ENCODE measurements around the gene INSRR. TPM values are rescaled to one million over a fixed set of nuclear protein-coding genes. Genes with fewer than 3 reads are reported as not detected.

Gene INSRR
- total RNA-seq, 4 donors from 2014 or later: not detected

DNA sequence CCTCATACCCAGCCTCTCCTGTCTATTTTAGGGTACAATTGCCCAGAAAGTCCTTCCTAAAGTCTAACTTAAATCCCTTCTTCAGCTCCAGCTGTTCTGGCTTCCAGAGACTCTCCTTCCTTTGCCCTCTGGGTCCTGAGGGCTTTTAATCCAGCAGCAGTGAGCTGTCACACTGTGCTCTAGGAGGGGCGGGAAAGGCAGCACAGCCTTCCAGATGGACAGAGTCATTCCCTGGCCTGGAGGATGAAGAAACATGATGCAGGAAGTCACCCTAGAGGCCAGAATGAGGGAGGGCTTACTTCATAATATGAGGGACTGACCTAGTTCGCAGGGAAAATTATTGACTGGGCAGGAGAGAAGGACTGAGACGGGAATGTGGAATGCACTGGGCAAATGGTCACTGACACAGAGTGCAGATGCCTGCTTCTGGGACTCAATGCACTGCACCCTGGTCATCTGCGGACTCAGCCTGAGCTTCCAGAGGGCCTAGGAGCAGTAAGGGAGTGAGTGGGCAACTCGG, 43.5 kb downstream of the INSRR start:
- TF ChIP-seq POLR2AphosphoS5 (IDR thresholded peaks at IDR 0.05) (no peak), POLR2A (IDR thresholded peaks at IDR 0.05) (no peak), EP300 (IDR thresholded peaks at IDR 0.05) (no peak)
- TF ChIP-seq, protein P1, sequence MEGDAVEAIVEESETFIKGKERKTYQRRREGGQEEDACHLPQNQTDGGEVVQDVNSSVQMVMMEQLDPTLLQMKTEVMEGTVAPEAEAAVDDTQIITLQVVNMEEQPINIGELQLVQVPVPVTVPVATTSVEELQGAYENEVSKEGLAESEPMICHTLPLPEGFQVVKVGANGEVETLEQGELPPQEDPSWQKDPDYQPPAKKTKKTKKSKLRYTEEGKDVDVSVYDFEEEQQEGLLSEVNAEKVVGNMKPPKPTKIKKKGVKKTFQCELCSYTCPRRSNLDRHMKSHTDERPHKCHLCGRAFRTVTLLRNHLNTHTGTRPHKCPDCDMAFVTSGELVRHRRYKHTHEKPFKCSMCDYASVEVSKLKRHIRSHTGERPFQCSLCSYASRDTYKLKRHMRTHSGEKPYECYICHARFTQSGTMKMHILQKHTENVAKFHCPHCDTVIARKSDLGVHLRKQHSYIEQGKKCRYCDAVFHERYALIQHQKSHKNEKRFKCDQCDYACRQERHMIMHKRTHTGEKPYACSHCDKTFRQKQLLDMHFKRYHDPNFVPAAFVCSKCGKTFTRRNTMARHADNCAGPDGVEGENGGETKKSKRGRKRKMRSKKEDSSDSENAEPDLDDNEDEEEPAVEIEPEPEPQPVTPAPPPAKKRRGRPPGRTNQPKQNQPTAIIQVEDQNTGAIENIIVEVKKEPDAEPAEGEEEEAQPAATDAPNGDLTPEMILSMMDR (IDR thresholded peaks at IDR 0.05): no peak
- no peaks in the 10 kb centered on the region for H3K36me3 ChIP-seq
- DNase-seq (ENCODE audit: low spot score in 2 of 2): no peak
- H3K4me3 ChIP-seq: no peak overlapping the region
- H3K4me1 ChIP-seq: peaks cover 17% of the 10 kb centered on the region
- no peaks in the 10 kb centered on the region for H3K9me3 ChIP-seq
- H3K27me3 ChIP-seq: no peaks in the 10 kb centered on the region
- 68% methylated on average over 5 of the region's 5 CpGs for WGBS
- no peak overlapping the region for H3K27ac ChIP-seq

DNA sequence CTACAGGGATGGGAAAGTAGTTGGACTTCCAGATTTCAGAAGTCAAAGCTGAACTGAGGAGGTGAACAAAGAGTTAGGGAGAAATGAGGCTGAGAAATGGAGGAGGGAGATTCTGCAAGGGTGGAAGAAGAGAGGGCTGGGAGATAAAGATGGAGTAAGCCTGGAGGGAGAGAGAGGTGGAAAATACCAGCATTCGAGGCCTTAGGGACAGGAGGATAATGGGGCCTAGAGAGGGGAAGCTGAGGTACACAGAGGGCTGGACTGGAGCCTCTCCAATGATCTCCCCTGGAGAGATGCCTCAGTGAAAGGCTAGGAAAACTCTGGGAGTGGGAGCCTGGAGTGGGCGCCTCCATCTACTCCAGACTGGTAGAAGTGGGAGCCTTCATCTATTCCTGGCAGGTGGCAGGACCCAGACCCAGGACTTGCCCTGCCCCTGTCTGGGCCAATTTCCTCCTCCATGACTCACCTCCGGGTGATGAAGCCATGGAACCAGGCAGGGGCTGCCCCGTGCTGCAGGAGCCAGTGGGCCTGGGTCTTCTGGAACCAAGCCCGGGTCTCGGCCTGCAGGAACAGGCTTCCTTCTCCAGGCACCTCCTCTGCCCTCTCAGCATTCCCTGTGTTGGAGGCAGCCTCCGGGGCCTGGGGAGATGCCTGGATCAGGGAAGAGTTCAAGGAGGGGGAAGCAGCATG, 44.2 kb downstream of the INSRR start:
- DNase-seq (ENCODE audit: low spot score in 2 of 2): no peak
- 59% methylated on average over 3 of the region's 7 CpGs for WGBS
- H3K4me3 ChIP-seq: peak overlapping the region; percentile 52
- peaks cover 17% of the 10 kb centered on the region for H3K4me1 ChIP-seq
- no peaks in the 10 kb centered on the region for H3K9me3 ChIP-seq
- TF ChIP-seq POLR2A (IDR thresholded peaks at IDR 0.05) (no peak), EP300 (IDR thresholded peaks at IDR 0.05) (no peak), POLR2AphosphoS5 (IDR thresholded peaks at IDR 0.05) (no peak)
- TF ChIP-seq, protein P1 (IDR thresholded peaks at IDR 0.05): no peak
- no peak overlapping the region for H3K27ac ChIP-seq
- H3K36me3 ChIP-seq: no peaks in the 10 kb centered on the region
- no peaks in the 10 kb centered on the region for H3K27me3 ChIP-seq

DNA sequence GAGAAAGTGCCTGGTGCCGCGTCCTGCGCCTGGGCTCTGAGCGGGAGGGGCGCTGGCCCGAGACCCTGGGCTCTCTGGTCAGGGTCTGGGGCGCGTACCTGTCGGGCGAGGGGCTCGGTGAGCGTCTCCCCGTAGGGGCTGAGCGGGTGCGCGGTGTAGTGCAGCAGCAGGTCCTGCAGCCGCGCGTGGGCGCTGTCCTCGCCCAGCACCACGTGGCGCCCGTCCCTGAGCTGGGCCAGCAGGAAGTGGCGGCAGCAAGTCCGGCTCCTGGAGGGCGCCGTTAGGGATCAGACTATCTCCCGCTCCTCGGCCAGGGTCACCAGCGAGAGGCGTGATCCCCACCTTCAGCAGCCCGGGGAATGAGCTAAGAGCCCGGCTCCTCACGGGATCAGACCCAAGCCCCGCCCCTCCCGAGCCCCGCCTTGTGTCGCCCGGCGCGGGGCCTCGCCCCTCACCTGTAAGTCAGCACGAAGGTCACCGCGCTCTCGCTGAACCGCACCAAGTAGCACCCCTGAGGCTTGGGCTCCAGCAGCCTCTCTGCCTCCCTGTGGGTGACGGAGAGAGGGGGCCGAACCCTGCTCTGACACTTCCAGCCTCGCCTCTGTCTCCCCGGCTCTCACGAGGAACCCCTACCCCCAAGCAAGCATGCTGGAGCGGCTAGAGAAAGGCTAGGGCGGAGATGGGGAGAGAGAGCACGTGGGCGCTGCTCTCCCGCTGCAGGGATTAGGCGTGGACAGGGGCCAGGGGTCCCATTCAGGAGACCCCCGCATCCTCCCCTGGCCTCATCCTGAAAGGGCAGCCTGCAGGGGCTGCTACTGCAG, 45.0 kb downstream of the INSRR start:
- WGBS: 19% methylated on average over 18 of the region's 60 CpGs
- H3K9me3 ChIP-seq: no peaks in the 10 kb centered on the region
- no peak overlapping the region for H3K27ac ChIP-seq
- H3K27me3 ChIP-seq: no peaks in the 10 kb centered on the region
- TF ChIP-seq EP300 (IDR thresholded peaks at IDR 0.05): no peak
- TF ChIP-seq, protein P1 (IDR thresholded peaks at IDR 0.05): peak; percentile 18 to 80
- H3K4me1 ChIP-seq: peaks cover 17% of the 10 kb centered on the region
- peak in 1 of 2 donors; percentile 71 for DNase-seq (ENCODE audit: low spot score in 2 of 2)
- no peaks in the 10 kb centered on the region for H3K36me3 ChIP-seq
- peak overlapping the region; percentile 52 for H3K4me3 ChIP-seq

DNA sequence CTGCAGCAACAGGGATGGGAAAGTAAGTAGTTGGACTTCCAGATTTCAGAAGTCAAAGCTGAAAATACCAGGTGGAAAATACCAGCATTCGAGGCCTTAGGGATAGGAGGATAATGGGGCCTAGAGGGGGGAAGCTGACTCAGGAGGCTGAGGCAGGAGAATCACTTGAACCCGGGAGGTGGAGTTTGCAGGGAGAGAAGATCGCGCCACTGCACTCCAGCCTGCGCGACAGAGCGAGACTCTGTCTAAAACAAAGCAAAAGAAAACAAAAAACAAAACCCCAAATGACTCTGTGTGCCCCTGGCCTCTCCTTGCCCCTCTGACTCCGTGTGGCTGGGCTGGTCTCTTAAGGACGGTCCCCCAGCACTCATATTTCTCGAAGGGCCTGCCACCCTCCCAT, 45.6 kb downstream of the INSRR start:
- Histone ChIP-seq H3K4me3 (peak overlapping the region; percentile 52), H3K27ac (no peak overlapping the region), H3K4me1 (peaks cover 17% of the 10 kb centered on the region), H3K9me3 (no peaks in the 10 kb centered on the region), H3K27me3 (no peaks in the 10 kb centered on the region), H3K36me3 (no peaks in the 10 kb centered on the region)
- no peak for DNase-seq (ENCODE audit: low spot score in 2 of 2)
- 53% methylated on average over 10 of the region's 10 CpGs for WGBS
- TF ChIP-seq, protein P1 (IDR thresholded peaks at IDR 0.05): no peak
- TF ChIP-seq POLR2A (IDR thresholded peaks at IDR 0.05) (no peak), EP300 (IDR thresholded peaks at IDR 0.05) (no peak), POLR2AphosphoS5 (IDR thresholded peaks at IDR 0.05) (no peak)

All from suprapubic skin (tissue), 4 donors.